Transverse colon (tissue), 4 donors: ENCODE measurements around the gene ZKSCAN8. TPM values are rescaled to one million over a fixed set of nuclear protein-coding genes. Genes with fewer than 3 reads are reported as not detected.

Experiments
- DNase-seq: peaks from one replicate; pipeline ENCODE4 v3.0.0-alpha.2; 2019
- H3K27ac ChIP-seq, 4 donors: fragments of 200-600 bp; sonication (generic); 2 replicates each; pipeline ENCODE4 v1.5.1; 2016 to 2018; ENCODE audit warnings: inconsistent platforms in 4 of 4
- H3K27me3 ChIP-seq: fragments of 200-600 bp; sonication (generic); 2 replicates; pipeline ENCODE4 v1.5.1; 2017; ENCODE audit warnings: inconsistent platforms
- H3K36me3 ChIP-seq, 4 donors: fragments of 200-600 bp; sonication (generic); 2 replicates each; pipeline ENCODE4 v1.5.1; 2017 to 2019; ENCODE audit warnings: inconsistent platforms in 4 of 4
- H3K4me1 ChIP-seq, 4 donors: fragments of 200-600 bp; sonication (generic); 2 replicates each; pipeline ENCODE4 v1.5.1; 2017 to 2020; ENCODE audit warnings: inconsistent platforms in 4 of 4
- H3K4me3 ChIP-seq, 4 donors: fragments of 200-600 bp; sonication (generic); 1 replicate in 1 of 4; 2 replicates in 3 of 4; pipeline versions ENCODE4 v1.5.1 to v1.6.1; 2017 to 2019; ENCODE audit warnings: inconsistent platforms in 4 of 4
- H3K9me3 ChIP-seq, 2 donors: fragments of 200-600 bp; sonication (generic); 2 replicates each; pipeline ENCODE4 v1.5.1; 2017 to 2019; ENCODE audit warnings: inconsistent platforms in 2 of 2
- CTCF ChIP-seq, 5 experiments: fragments of 200-600 bp in 3 of 5; fragments of 450-650 bp in 2 of 5; sonication (generic) in 3 of 5; IDR thresholded peaks; 1 replicate in 2 of 5; 2 replicates in 3 of 5; pipeline ENCODE4 v1.5.1; 2016 to 2017; ENCODE audit warnings: antibody characterized with exemption in 5 of 5, inconsistent platforms in 3 of 5, mild to moderate bottlenecking in 2 of 5, moderate library complexity in 1 of 5
- EP300 ChIP-seq: sonication (generic); formaldehyde crosslinking; IDR thresholded peaks from one replicate; pipeline ENCODE4 v1.6.1; 2017; ENCODE audit warnings: antibody characterized with exemption, low read depth
- POLR2A ChIP-seq: fragments of 450-650 bp; IDR thresholded peaks from one replicate; pipeline ENCODE4 v1.6.1; 2016; ENCODE audit warnings: antibody characterized with exemption, mild to moderate bottlenecking, moderate library complexity
- POLR2AphosphoS5 ChIP-seq, 3 donors: sonication (generic); formaldehyde crosslinking; IDR thresholded peaks; one replicate each; pipeline ENCODE4 v1.6.1; 2016; ENCODE audit warnings: antibody characterized with exemption in 3 of 3
- WGBS, 2 donors: methylation state at CpG; one replicate each; pipeline ENCODE4 v1.1.5; 2018; ENCODE audit warnings: low coverage in 1 of 2; 5-methylcytosine and 5-hydroxymethylcytosine counted together
- in situ Hi-C, 4 donors: fragments of 200-750 bp; cut with MboI; loops; one replicate each; pipeline versions ENCODE4 v1.15.0 to v1.15.1; 2017; ENCODE audit warnings: low sequenced_read_pairs in 3 of 4, low pct_ligation_motif_present in 1 of 4, low pct_unique_long_range_greater_than_20kb in 1 of 4
- intact Hi-C: fragments of 100-400 bp; cut with DNase I; formaldehyde crosslinking; loops from one replicate; pipeline ENCODE4 v1.15.1; 2023; ENCODE audit warnings: low total_unique reads
- total RNA-seq, 4 donors: library from RNA; depleted of rRNA; stranded (reverse); fragments of >200 nt; gene quantifications; one replicate each; pipeline ENCODE4 v1.1.0, GENCODE V29; 2016

ZKSCAN8 gene
- total RNA-seq, 4 donors from 2014 or later, result 12.3 to 37.0 (median 15.5) TPM

GRCh38 chr6:28182255-28182654 lies 40.6 kb downstream of the ZKSCAN8 start:
- intact Hi-C loops, result no loop called here

GRCh38 chr6:28188111-28188979 lies 46.7 kb downstream of the ZKSCAN8 start:
- no peak overlapping the region for H3K27ac ChIP-seq
- no peak for TF ChIP-seq POLR2AphosphoS5 (IDR thresholded peaks at IDR 0.05)
- no peak for TF ChIP-seq EP300
- TF ChIP-seq POLR2A, result no peak
- no peak for TF ChIP-seq CTCF (IDR thresholded peaks at IDR 0.05)
- WGBS, 2 donors, result 79 to 87% methylated on average over 6 of the region's 6 CpGs

More at GRCh38 chr6:28182255-28182654, 40.6 kb downstream of the ZKSCAN8 start:
- TF ChIP-seq CTCF (IDR thresholded peaks at IDR 0.05), result no peak
- in situ Hi-C loops, result no loop called here
- Histone ChIP-seq H3K9me3 (peaks cover 14 to 21% of the 10 kb centered on the region in 2 donors), H3K27ac (no peak overlapping the region), H3K4me3 (no peak overlapping the region), H3K27me3 (peaks cover 28% of the 10 kb centered on the region), H3K36me3 (no peaks in the 10 kb centered on the region), H3K4me1 (no peaks in the 10 kb centered on the region)
- 55 to 56% methylated on average over 1 of the region's 1 CpG for WGBS, 2 donors
- no peak for DNase-seq

GRCh38 chr6:28200020-28200419 lies 58.3 kb downstream of the ZKSCAN8 start:
- H3K4me3 ChIP-seq, result no peak overlapping the region
- TF ChIP-seq POLR2AphosphoS5 (IDR thresholded peaks at IDR 0.05) (no peak), EP300 (no peak), CTCF (IDR thresholded peaks at IDR 0.05) (no peak), POLR2A (no peak)
- WGBS, 2 donors, result 67% methylated on average over 1 of the region's 1 CpG; no CpG with 5 or more reads in 1 of the 2 donors
- H3K4me1 ChIP-seq, result no peaks in the 10 kb centered on the region
- intact Hi-C loops (no loop called here), in situ Hi-C loops (no loop called here)
- H3K27ac ChIP-seq, result no peak overlapping the region
- no peaks in the 10 kb centered on the region for H3K36me3 ChIP-seq
- peaks cover 35% of the 10 kb centered on the region for H3K27me3 ChIP-seq
- no peak for DNase-seq
- peaks cover 4 to 5% of the 10 kb centered on the region in 2 donors for H3K9me3 ChIP-seq

More at GRCh38 chr6:28188111-28188979, 46.7 kb downstream of the ZKSCAN8 start:
- intact Hi-C loops (no loop called here), in situ Hi-C loops (no loop called here)
- Histone ChIP-seq H3K4me1 (no peaks in the 10 kb centered on the region), H3K9me3 (peaks cover 49 to 56% of the 10 kb centered on the region in 2 donors), H3K36me3 (no peaks in the 10 kb centered on the region), H3K4me3 (no peak overlapping the region), H3K27me3 (peaks cover 5% of the 10 kb centered on the region)
- no peak for DNase-seq

GRCh38 chr6:28203201-28203600 lies 61.5 kb downstream of the ZKSCAN8 start:
- peaks cover 2 to 14% (median 4%) of the 10 kb centered on the region in 4 donors for H3K4me1 ChIP-seq
- in situ Hi-C loops, result no loop called here
- H3K27me3 ChIP-seq, result peaks cover 65% of the 10 kb centered on the region
- no peaks in the 10 kb centered on the region for H3K36me3 ChIP-seq
- no peak overlapping the region for H3K27ac ChIP-seq
- DNase-seq, result no peak
- 46 to 69% methylated on average over 3 to 4 of the region's 4 CpGs for WGBS, 2 donors
- H3K9me3 ChIP-seq, result no peaks in the 10 kb centered on the region
- intact Hi-C loops, result no loop called here
- no peak for TF ChIP-seq POLR2A
- no peak for TF ChIP-seq EP300
- TF ChIP-seq POLR2AphosphoS5 (IDR thresholded peaks at IDR 0.05), result no peak
- TF ChIP-seq CTCF (IDR thresholded peaks at IDR 0.05), result no peak
- no peak overlapping the region for H3K4me3 ChIP-seq
